ENCODE data around the gene ADNP.
"Not testable (repeated sequence)": the region's sequence is repeated elsewhere in the genome, so short reads cannot be mapped to it uniquely, and the experiment has no call there.

Gene ADNP

DNA sequence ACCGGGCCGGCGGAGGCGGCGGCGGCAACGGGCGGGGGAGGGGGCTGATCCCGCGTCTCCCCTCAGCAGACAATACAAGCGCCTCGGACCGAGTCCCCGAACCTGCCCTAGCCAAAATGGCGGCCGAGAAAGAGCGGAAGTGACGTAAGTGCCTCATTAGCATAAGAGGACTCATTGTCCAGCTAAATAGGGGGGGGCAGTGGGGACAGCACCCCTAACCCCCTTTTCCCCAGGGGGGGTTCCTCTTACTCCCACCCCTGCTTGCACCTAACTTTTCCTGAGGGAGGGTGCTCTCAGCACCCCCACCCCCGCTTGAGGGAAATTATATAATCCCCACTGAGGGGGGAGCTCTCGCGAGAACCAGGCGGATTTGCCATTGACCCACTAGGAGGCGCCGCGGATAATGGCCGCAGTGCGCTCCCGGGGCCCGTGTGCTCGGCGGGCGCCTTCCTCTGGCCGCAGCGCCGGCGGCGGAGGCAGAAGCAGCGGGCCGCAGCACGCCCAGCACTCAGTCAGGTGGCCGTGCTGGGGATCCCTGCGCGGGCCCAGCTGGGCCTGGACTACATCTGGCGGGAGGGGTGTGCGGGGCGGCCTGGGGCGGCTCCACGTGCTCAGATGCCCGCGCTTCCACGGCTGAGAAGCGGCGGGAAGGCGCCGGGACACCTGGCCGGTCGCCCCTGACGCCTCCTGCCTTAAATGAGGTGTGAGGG, at the start of gene ADNP:
Gene ADNP, minus strand, starts transcription at position 132 of the 710 bp plus-strand sequence. CDS start 27,441 bp downstream, outside the sequence.
- DNase-seq: peak; percentile 92 to 94

DNA sequence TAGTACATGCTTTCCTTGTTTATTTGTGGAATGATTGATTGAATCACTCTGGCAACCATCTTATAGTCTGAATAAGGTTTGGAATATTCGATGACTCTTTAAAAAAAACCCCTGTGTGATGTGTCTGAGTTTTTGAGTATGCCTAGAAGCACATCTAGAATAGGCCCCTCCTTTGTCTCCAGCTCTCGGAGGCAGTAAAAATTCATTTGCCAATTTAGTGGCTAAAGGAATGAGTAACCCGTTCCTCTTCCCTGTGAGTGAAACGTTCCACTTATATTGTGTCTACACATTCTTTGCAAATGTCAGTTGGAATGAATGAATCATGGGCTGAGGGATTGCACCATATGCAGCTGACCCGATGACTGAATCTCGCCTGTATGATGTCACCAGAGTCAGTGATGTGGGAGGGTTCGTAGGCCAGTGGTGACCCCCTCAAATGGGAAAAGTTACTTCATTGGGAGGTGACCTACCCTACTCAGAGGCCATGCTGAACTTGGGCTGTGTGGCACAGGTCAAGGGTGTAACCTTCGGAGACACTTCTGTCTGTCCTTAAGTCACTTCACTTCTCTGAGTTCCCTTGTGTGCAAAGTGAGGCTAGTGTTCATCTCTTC, 48.9 kb upstream of the ADNP start:
- peak in 1 of 2 donors; percentile 23 for DNase-seq

- DNase-seq: not testable (repeated sequence)
Measured at GRCh38 chr20:50978533-50978932, 47.3 kb upstream of the ADNP start.

GRCh38 chr20:50977066-50978021, 46.1 kb upstream of the ADNP start:
- DNase-seq: no peak

DNA sequence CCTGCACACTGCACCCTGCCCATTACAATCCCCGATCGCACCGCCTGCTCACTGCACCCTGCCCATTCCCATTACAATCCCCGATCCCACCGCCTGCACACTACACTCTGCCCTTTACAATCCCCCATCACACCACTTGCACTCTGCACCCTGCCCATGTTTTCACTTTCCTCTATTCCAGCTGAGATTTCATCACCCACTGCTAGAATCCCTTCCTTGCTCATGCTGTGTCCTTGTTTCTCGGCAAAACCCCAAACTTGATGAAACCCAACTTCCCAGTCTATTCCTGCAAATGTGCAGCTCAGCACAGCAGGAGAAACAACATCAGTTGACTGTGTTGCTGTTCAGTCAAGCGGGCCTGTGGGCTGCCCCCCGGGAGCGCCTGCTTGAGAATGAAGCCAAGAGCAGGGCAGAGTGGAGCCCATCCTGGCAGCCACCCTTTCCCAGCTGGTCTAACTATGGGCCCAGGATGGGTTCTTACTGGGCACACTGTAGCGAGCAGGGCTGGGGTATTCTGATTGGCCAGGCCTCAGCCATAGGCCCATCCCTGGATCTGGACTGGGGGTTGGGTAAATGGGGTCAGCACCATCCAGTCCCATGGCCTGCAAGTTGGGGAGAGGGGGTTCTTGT, 44.6 kb upstream of the ADNP start:
- no peak for DNase-seq

GRCh38 chr20:50969912-50970311, 38.7 kb upstream of the ADNP start:
- no peak for DNase-seq

DNA sequence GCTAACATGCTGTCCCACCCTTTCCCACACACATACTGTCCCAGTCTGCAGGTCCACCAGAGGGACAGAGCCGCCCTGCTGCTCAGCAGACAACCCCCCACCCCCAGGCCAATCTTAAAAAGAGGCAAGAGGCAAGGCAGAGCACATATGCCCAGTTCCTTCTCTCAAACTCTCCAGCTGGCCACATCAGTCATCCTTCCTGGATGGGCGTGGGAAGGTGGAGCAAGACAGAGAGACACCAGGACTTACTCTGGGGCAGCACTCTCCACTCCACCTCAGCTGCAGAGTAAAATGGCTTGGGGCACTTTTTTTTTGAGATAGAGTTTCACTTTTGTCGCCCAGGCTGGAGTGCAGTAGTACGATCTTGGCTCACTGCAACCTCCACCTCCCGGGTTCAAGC, 38.2 kb upstream of the ADNP start:
- DNase-seq: no peak

GRCh38 chr20:50968289-50968688, 37.1 kb upstream of the ADNP start:
- no peak for DNase-seq

GRCh38 chr20:50967586-50967985, 36.3 kb upstream of the ADNP start:
- DNase-seq: no peak

DNA sequence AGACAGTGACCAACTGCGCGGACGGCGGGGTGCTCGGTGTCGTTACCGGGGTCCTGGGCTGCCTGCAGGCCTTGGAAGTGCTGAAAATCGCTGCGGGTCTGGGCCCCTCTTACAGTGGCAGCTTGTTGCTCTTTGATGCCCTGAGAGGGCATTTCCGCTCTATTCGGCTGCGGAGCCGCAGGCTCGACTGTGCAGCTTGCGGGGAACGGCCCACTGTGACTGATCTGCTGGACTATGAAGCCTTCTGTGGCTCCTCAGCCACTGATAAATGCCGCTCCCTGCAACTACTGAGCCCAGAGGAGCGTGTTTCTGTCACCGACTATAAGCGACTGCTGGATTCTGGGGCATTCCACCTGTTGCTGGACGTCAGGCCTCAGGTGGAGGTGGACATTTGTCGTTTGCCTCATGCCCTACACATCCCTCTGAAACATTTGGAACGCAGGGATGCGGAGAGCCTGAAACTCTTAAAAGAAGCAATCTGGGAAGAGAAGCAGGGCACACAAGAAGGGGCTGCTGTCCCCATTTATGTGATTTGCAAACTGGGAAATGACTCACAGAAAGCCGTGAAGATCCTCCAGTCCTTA, 28.4 kb upstream of the ADNP start:
- no peak for DNase-seq

GRCh38 chr20:50958615-50959542, 27.6 kb upstream of the ADNP start, which contains the start of gene MOCS3:
Gene MOCS3 (plus strand): TSS chr20:50958818. CDS start chr20:50958843, 25 bp downstream.
- DNase-seq: peak; percentile 90 to 92

DNA sequence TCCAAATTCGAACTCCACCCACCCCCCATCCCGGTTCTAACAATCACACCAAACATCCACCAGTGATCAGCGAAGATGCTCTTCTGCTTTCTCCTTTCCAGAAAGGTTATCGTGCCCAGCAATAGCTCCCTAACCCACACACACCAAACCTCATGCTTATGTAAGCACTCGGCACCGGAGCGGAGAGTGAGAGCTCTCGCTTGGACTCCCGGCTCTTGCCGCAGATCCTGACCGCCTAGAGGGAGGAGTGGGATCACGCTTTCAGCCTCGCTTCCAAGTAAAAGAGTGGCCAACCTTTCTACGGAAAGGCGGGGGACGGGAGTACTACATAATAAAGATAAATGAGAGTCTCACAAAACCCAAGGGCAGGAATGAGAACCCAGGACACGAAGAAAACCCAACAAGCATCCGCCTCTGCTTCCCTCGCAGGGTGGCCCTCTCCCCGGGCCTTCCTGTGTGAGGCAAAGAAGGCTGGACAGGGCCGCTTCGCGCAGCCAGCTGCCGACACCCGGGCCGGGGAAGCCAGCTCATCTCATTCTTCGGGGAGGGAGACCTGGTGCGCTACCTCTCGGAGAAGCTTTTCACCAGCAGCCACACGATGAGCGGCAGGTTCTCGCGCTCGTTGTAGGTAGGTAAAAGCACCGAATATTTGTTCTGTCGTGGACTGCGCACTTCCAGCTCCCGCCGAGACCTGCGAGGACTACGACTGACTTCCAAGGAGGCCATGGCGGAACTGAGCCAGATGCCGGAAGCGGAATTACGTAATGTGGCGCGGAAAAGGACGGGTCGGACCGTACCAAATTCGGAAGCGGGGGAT, 26.8 kb upstream of the ADNP start, which contains the start of gene DPM1:
Gene DPM1, minus strand, starts transcription at position 735 of the 817 bp plus-strand sequence. Its CDS starts 9 bp downstream, at position 726.
- DNase-seq: peak; percentile 37 to 88

DNA sequence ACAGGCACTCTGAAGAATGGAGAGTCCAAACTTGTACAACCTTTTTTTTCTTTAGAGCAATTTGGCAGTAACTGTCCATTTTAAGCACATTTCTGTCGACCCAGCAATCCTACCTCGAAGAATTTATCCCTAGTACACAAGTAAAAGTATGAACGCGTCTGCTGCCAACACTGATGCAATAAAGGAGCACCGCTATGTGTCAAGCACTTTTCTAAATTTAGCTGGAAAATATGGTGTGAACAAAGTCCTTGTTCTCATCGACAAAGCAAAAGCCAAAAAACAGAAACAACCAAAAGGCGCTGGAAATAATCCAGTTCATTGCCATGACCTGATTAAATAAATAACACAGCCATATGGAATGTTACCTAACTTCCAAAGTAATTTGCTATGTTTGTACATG, 26.0 kb upstream of the ADNP start:
- DNase-seq: no peak

GRCh38 chr20:50953821-50954220, 22.6 kb upstream of the ADNP start:
- no peak for DNase-seq

- DNase-seq: no peak
Measured at GRCh38 chr20:50953196-50953595, 22.0 kb upstream of the ADNP start.

GRCh38 chr20:50948132-50948785, 17.0 kb upstream of the ADNP start:
- no peak for DNase-seq

GRCh38 chr20:50943069-50943468, 11.8 kb upstream of the ADNP start:
- no peak for DNase-seq

- no peak for DNase-seq
Measured at GRCh38 chr20:50933589-50933988, 2.4 kb upstream of the ADNP start.

- no peak for DNase-seq
Measured at GRCh38 chr20:50932691-50933280, 1.5 kb upstream of the ADNP start.

Data from CD4-positive, alpha-beta T cell treated with Interleukin-4 for 1 hour (primary cell).